Measurements from ENCODE around the gene MYCBPAP.

DNA sequence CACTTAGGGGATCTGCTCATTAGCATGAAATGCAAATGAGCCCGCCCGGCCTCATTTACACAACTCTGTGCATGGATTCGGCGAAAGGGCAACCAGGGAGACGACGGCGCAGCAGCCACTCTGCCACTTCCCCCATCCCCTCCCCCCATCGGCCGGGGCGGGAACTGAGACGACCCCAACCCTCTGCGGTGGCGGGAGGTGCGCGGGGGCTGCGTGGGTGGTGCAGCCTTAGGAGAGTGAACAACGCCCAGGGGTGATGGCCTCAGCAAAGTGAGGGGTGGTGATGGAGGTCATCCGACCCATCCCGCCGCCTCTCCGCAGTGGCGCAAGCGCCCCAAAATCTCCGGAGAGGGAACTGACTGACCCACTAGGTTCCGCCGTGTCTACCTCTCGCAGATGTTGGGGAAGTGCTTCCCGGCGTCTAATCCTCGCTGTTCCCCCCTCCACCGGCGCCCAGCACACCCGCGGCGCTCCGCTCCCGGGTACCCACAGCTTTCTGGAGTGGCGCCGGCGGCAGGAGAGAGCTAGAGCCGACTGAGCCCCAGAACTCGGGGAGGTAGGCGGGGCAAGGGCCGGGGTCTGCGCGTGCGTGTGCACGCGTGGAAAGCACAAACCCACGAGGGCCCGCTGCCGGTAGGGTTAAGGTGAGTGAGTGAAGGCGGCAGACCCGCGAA lies 50.8 kb downstream of the MYCBPAP start:
- TF ChIP-seq, protein P1, sequence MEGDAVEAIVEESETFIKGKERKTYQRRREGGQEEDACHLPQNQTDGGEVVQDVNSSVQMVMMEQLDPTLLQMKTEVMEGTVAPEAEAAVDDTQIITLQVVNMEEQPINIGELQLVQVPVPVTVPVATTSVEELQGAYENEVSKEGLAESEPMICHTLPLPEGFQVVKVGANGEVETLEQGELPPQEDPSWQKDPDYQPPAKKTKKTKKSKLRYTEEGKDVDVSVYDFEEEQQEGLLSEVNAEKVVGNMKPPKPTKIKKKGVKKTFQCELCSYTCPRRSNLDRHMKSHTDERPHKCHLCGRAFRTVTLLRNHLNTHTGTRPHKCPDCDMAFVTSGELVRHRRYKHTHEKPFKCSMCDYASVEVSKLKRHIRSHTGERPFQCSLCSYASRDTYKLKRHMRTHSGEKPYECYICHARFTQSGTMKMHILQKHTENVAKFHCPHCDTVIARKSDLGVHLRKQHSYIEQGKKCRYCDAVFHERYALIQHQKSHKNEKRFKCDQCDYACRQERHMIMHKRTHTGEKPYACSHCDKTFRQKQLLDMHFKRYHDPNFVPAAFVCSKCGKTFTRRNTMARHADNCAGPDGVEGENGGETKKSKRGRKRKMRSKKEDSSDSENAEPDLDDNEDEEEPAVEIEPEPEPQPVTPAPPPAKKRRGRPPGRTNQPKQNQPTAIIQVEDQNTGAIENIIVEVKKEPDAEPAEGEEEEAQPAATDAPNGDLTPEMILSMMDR (IDR thresholded peaks at IDR 0.05 in 4 of 5, conservative IDR thresholded peaks at IDR 0.05 in 1 of 5): no peak
- TF ChIP-seq POLR2A (IDR thresholded peaks at IDR 0.05): no peak
